ACC112 (cell line): Measurements from ENCODE around the gene MKKS.

ENCODE experiments used
- H2AFZ ChIP-seq: fragments of 200-600 bp; sonication (generic); one replicate; pipeline ENCODE4 v1.6.0; 2017; ENCODE audit warnings: antibody characterized with exemption, low read length; ENCODE audit not compliant: unreplicated experiment
- H3K27ac ChIP-seq: fragments of 200-600 bp; sonication (generic); 2 replicates; pipeline ENCODE4 v1.5.1; 2014; ENCODE audit warnings: low read depth, mild to moderate bottlenecking, antibody characterized with exemption, low read length, moderate library complexity
- H3K27me3 ChIP-seq: fragments of 200-600 bp; sonication (generic); 2 replicates; pipeline ENCODE4 v1.6.1; 2014; ENCODE audit warnings: mild to moderate bottlenecking, antibody characterized with exemption, low read length, moderate library complexity, mixed read lengths; ENCODE audit not compliant: insufficient read depth
- H3K36me3 ChIP-seq: fragments of 200-600 bp; sonication (generic); 2 replicates; pipeline ENCODE4 v1.6.1; 2016; ENCODE audit warnings: mild to moderate bottlenecking, antibody characterized with exemption, low read length, moderate library complexity, mixed read lengths; ENCODE audit not compliant: insufficient read depth
- H3K4me1 ChIP-seq: fragments of 200-600 bp; sonication (generic); one replicate; pipeline ENCODE4 v1.6.1; 2016; ENCODE audit warnings: low read length, mixed read lengths; ENCODE audit not compliant: insufficient read depth, unreplicated experiment, control insufficient read depth
- H3K4me3 ChIP-seq: fragments of 200-600 bp; sonication (generic); 2 replicates; pipeline ENCODE4 v1.5.1; 2014; ENCODE audit warnings: mild to moderate bottlenecking, low read depth, low read length
- H3K79me2 ChIP-seq: fragments of 200-600 bp; sonication (generic); one replicate; pipeline ENCODE4 v1.6.0; 2016; ENCODE audit warnings: low read length; ENCODE audit not compliant: control insufficient read depth, unreplicated experiment, insufficient read depth

The MKKS gene

DNA sequence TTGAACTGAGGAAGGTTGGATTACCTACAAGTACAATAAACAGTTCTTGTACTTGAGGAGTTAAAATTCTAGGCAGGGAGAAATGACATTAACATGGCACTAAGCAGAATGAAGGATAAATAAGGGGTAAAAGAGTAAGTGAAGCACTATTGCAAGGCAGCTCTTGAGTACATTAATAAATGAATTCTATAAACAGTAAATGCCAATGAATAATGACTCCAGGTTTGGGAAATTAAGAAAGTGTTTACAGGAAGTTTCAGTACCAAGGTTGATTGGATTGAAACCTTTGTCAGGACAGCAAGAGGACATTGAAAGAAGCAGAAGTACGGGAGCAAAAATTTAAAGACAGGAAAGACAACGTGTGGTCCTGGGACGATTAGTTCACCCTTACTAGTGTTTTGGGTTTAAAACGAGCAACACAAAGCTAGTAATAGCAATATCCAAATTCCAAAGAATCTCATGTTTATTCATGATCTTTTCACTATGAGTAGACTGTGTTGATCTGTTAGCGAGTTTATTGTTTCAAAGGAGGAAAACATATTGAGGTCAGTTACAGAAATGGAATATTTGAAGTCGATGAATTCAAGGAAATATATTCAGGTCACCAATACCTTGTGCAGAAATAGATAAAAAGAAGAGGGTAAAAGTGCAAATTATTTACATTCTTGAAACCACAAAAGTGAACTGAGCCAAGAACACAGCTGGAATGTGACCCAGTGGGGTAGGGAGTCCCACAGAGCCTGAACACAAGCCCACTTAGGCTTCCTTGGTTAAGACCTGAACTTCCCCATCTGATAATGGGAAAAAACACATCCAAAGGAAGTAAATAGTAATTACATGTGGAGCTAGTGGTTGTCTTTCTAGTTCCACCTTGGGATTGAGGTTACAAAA is 80.8 kb downstream of the MKKS start:
- no peaks in the 10 kb centered on the region for H3K79me2 ChIP-seq
- H3K36me3 ChIP-seq = no peaks in the 10 kb centered on the region
- no peak overlapping the region; the same call in 1 of the 2 replicates for H3K27ac ChIP-seq
- H2AFZ ChIP-seq = no peak overlapping the region
- H3K4me3 ChIP-seq = peak overlapping the region; percentile 11; the same call in 1 of the 2 replicates
- H3K27me3 ChIP-seq = no peaks in the 10 kb centered on the region
- peaks cover 39% of the 10 kb centered on the region for H3K4me1 ChIP-seq
